Gastrocnemius medialis (tissue), 4 donors: ENCODE measurements around the gene CASQ2.

Experiments
- CTCF ChIP-seq, 5 experiments: fragments of 450-650 bp in 3 of 5; fragments of 200-600 bp in 2 of 5; sonication (generic) in 2 of 5; IDR thresholded peaks in 4 of 5; conservative IDR thresholded peaks in 1 of 5; 1 replicate in 4 of 5; 2 replicates in 1 of 5; pipeline ENCODE4 v1.5.1; 2016 to 2019; ENCODE audit warnings: antibody characterized with exemption in 5 of 5, mild to moderate bottlenecking in 3 of 5, moderate library complexity in 3 of 5
- POLR2A ChIP-seq, 2 donors: fragments of 450-650 bp; IDR thresholded peaks; one replicate each; pipeline ENCODE4 v1.6.1; 2017; ENCODE audit warnings: antibody characterized with exemption in 2 of 2, mild to moderate bottlenecking in 2 of 2, moderate library complexity in 2 of 2

- TF ChIP-seq CTCF (IDR thresholded peaks at IDR 0.05 in 4 of 5, conservative IDR thresholded peaks at IDR 0.05 in 1 of 5): no peak
- TF ChIP-seq POLR2A (IDR thresholded peaks at IDR 0.05): no peak
These were observed 42.8 kb upstream of the CASQ2 start for GRCh38 chr1:115811140-115811828.
